Smooth muscle cell (in vitro differentiated cells): ENCODE measurements around the gene CCDC40. TPM values are rescaled to one million over a fixed set of nuclear protein-coding genes. Genes with fewer than 3 reads are reported as not detected.

Experiments
- DNase-seq: peaks from one replicate; lab custom pipeline; 2025; ENCODE audit not compliant: unreplicated experiment; lab: John Stamatoyannopoulos, UW
- H2AFZ ChIP-seq: fragments of 200-600 bp; sonication (generic); 2 replicates; pipeline ENCODE4 v1.6.0; 2016; ENCODE audit warnings: antibody characterized with exemption, low read depth, mild to moderate bottlenecking
- H3F3A ChIP-seq: fragments of 200-600 bp; sonication (generic); 2 replicates; pipeline ENCODE4 v1.6.0; 2017; ENCODE audit warnings: antibody characterized with exemption, low read depth
- H3K27ac ChIP-seq: fragments of 200-600 bp; sonication (generic); 2 replicates; pipeline ENCODE4 v1.5.1; 2016; ENCODE audit warnings: low read depth, mild to moderate bottlenecking
- H3K27me3 ChIP-seq: fragments of 200-600 bp; sonication (generic); 2 replicates; pipeline ENCODE4 v1.6.1; 2016; ENCODE audit warnings: low read depth, mild to moderate bottlenecking
- H3K36me3 ChIP-seq: fragments of 200-600 bp; sonication (generic); 2 replicates; pipeline ENCODE4 v1.5.1; 2016; ENCODE audit warnings: low read depth
- H3K4me1 ChIP-seq: fragments of 200-600 bp; sonication (generic); 2 replicates; pipeline ENCODE4 v1.5.1; 2016; ENCODE audit warnings: low read depth
- H3K4me2 ChIP-seq: fragments of 200-600 bp; sonication (generic); 2 replicates; pipeline ENCODE4 v1.6.0; 2016; ENCODE audit warnings: mild to moderate bottlenecking
- H3K4me3 ChIP-seq: fragments of 200-600 bp; sonication (generic); 2 replicates; pipeline ENCODE4 v1.5.1; 2016; ENCODE audit warnings: mild to moderate bottlenecking
- H3K79me2 ChIP-seq: fragments of 200-600 bp; sonication (generic); 2 replicates; pipeline ENCODE4 v1.6.0; 2016; ENCODE audit warnings: low read depth, mild to moderate bottlenecking
- H3K9ac ChIP-seq: fragments of 200-600 bp; sonication (generic); 2 replicates; pipeline ENCODE4 v1.6.0; 2016; ENCODE audit warnings: low read depth
- H3K9me3 ChIP-seq: fragments of 200-600 bp; sonication (generic); replicated peaks from 2 replicates; pipeline ENCODE4 v1.5.1; 2016; ENCODE audit warnings: low read depth
- H4K20me1 ChIP-seq: fragments of 200-600 bp; sonication (generic); 2 replicates; pipeline ENCODE4 v1.6.0; 2016; ENCODE audit warnings: low read depth
- WGBS: methylation state at CpG from one replicate; pipeline ENCODE4 v1.1.7; 2016; ENCODE audit warnings: low lambda C conversion rate; 5-methylcytosine and 5-hydroxymethylcytosine counted together
- polyA plus RNA-seq: library from polyadenylated mRNA; unstranded; fragments of >200 nt; fragmentation: Nextera tagmentation; extraction: Ambion mirVana; gene quantifications from 2 replicates; pipeline ENCODE4 v1.2.1, GENCODE V29; 2016
- total RNA-seq: library from RNA; depleted of rRNA; stranded (reverse); fragments of >200 nt; gene quantifications from 2 replicates; pipeline ENCODE4 v1.2.3, GENCODE V29; 2014
- TF ChIP-seq, protein P1 (sequence below): fragments of 200-600 bp; sonication (generic); IDR thresholded peaks from 2 replicates; pipeline ENCODE4 v1.5.1; 2017; ENCODE audit warnings: borderline replicate concordance, mild to moderate bottlenecking, antibody characterized with exemption; ENCODE audit not compliant: insufficient read depth, poor library complexity, severe bottlenecking

Gene CCDC40
- total and polyA plus RNA-seq, 2 experiments from 2014 or later = 0.81 to 5.9 TPM

DNA sequence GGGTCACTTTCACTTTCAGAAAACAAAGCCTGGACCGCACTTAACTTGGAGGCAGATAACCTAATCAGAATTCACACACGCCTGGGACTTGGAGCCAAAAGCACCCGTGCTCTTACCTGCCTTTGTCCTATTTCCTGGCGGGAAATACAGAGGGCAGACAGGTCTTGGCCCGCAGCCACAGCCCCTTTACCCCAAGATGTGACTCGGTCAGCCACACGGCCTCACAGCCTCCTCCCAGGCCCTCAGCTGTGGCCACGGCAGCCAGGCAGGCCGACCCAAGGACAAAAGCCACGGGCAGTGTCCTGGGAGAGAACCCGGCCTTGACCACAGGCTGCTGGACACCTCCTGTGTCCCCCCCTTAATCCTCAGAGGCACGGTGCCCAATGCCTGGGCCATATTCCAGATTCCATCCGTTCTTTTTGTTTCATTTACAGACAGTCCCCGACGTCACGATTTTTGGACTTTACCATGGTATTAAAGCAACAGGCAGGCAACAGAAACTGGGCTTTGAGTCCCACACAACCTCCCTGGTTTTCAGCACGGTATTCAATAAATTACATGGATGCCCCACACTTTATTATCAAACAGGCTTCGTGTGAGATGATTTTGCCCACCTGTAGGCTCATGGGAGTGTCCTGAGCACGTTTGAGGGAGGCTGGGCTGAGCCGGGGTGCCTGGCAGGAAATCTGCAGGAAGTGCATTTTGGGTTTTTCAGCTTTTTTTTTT is 34.8 kb downstream of the CCDC40 start:
- no peaks in the 10 kb centered on the region for H3K27me3 ChIP-seq
- H3K79me2 ChIP-seq = no peaks in the 10 kb centered on the region
- DNase-seq = no peak
- no peaks in the 10 kb centered on the region for H3K4me1 ChIP-seq
- H2AFZ ChIP-seq = no peak overlapping the region
- H3K9ac ChIP-seq = no peak overlapping the region
- no peak overlapping the region for H3K27ac ChIP-seq
- no peaks in the 10 kb centered on the region for H3K36me3 ChIP-seq
- TF ChIP-seq, protein P1, sequence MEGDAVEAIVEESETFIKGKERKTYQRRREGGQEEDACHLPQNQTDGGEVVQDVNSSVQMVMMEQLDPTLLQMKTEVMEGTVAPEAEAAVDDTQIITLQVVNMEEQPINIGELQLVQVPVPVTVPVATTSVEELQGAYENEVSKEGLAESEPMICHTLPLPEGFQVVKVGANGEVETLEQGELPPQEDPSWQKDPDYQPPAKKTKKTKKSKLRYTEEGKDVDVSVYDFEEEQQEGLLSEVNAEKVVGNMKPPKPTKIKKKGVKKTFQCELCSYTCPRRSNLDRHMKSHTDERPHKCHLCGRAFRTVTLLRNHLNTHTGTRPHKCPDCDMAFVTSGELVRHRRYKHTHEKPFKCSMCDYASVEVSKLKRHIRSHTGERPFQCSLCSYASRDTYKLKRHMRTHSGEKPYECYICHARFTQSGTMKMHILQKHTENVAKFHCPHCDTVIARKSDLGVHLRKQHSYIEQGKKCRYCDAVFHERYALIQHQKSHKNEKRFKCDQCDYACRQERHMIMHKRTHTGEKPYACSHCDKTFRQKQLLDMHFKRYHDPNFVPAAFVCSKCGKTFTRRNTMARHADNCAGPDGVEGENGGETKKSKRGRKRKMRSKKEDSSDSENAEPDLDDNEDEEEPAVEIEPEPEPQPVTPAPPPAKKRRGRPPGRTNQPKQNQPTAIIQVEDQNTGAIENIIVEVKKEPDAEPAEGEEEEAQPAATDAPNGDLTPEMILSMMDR = no peak
- no peak overlapping the region for H3K4me3 ChIP-seq
- no peaks in the 10 kb centered on the region for H3K9me3 ChIP-seq
- no peaks in the 10 kb centered on the region for H4K20me1 ChIP-seq
- no peak overlapping the region for H3K4me2 ChIP-seq
- WGBS = 93% methylated on average over 20 of the region's 20 CpGs
- H3F3A ChIP-seq = no peaks in the 10 kb centered on the region

GRCh38 chr17:80072410-80072809 is 36.0 kb downstream of the CCDC40 start:
- DNase-seq = no peak
- H3K9me3 ChIP-seq = no peaks in the 10 kb centered on the region
- H3K4me2 ChIP-seq = no peak overlapping the region
- H2AFZ ChIP-seq = no peak overlapping the region
- TF ChIP-seq, protein P1 = no peak
- H3F3A ChIP-seq = no peaks in the 10 kb centered on the region
- no peaks in the 10 kb centered on the region for H3K36me3 ChIP-seq
- H4K20me1 ChIP-seq = no peaks in the 10 kb centered on the region
- no peak overlapping the region for H3K4me3 ChIP-seq
- H3K27me3 ChIP-seq = no peaks in the 10 kb centered on the region
- no peaks in the 10 kb centered on the region for H3K4me1 ChIP-seq
- H3K9ac ChIP-seq = no peak overlapping the region
- no peak overlapping the region for H3K27ac ChIP-seq
- no peaks in the 10 kb centered on the region for H3K79me2 ChIP-seq
- WGBS = 96% methylated on average over 6 of the region's 6 CpGs

DNA sequence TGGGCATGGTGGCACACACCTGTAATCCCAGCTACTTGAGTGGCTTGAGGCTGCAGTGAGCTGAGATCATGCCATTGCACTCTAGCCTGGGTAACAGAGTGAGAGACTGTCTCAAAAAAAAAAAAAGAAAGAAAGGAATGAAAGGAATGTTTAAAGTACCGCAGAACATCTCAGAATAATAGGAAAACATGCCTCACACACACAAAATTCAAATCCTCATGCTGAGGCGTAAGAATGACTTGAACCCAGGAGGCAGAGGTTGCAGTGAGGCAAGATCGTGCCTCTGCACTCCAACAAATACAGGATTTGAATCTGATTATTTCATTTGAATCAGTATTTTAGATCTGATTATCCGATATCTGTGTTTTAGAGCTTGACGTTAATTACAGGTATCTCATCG is 43.6 kb downstream of the CCDC40 start:
- WGBS = 80% methylated on average over 6 of the region's 6 CpGs
- DNase-seq = no peak

More for the DNA sequence above, 43.6 kb downstream of the CCDC40 start:
- no peaks in the 10 kb centered on the region for H3K9me3 ChIP-seq
- no peak overlapping the region for H3K4me2 ChIP-seq
- TF ChIP-seq, protein P1 = no peak
- no peaks in the 10 kb centered on the region for H3K79me2 ChIP-seq
- H2AFZ ChIP-seq = no peak overlapping the region
- no peaks in the 10 kb centered on the region for H3K36me3 ChIP-seq
- no peak overlapping the region for H3K4me3 ChIP-seq
- H3K27me3 ChIP-seq = no peaks in the 10 kb centered on the region
- H4K20me1 ChIP-seq = no peaks in the 10 kb centered on the region
- no peak overlapping the region for H3K27ac ChIP-seq
- no peaks in the 10 kb centered on the region for H3K4me1 ChIP-seq
- no peak overlapping the region for H3K9ac ChIP-seq
- no peaks in the 10 kb centered on the region for H3F3A ChIP-seq
